K562 treated with DMSO at 1 percent for 48 hours (cell line): ENCODE measurements around the gene TGFBR1. TPM values are rescaled to one million over a fixed set of nuclear protein-coding genes. Genes with fewer than 3 reads are reported as not detected.

Experiments
- total RNA-seq: library from RNA; unstranded; fragments of 300-600 nt; gene quantifications from 2 replicates; pipeline ENCODE4 v1.2.3, GENCODE V29; 2022; ENCODE audit warnings: low replicate concordance; ENCODE audit errors: extremely low read depth

Gene TGFBR1
- not detected in 2 replicates for total RNA-seq

DNA sequence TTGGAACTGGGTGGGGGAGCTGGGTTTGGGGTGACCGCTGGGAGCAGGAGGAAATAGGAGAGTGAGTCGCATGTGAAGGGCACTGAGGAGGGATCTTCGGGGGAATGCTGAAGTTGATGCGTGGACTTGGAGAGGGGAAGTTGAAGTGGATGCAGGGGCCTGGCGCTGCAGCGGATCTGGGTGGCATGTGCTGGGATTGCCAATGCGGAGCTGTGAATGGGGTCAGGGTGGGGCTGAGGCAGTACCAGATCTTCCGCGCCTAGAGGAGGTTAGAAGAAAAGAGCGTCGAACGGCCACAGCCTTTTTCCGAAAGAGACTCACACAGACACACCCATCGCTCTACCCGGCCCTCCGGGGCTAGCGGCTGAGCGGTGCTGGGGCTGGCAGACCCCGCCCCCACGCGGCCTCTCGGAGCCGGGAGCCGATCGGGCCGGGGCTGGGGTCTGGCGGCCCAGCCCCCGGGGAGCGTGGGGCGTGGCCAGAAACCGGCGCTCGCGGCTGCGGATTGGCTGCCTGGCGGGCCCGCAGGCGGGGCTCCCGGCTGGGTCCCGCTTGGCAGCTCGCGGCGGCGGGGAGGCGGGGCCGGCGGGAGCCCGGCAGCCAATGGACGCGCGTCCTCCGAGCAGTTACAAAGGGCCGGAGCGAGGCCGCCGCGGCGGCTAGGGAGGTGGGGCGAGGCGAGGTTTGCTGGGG is at the start of gene TGFBR1:
TGFBR1 (plus strand) TSS at position 655 of the 693 bp plus-strand sequence. CDS start 93 bp downstream, outside the sequence.

Other genes with a start within 250 kb of the TGFBR1 start
- gene COL15A1, start 161.2 kb upstream of the TGFBR1 start, total RNA-seq: not detected in 2 replicates
- not detected in 2 replicates for gene ALG2, start 116.8 kb downstream of the TGFBR1 start, total RNA-seq
- gene SEC61B, start 117.2 kb downstream of the TGFBR1 start, total RNA-seq: not detected in 2 replicates